ENCODE results near the gene CFAP20DC. TPM values are rescaled to one million over a fixed set of nuclear protein-coding genes. Genes with fewer than 3 reads are reported as not detected.

Gene CFAP20DC
- total RNA-seq, 6 donors from 2014 or later = 0.30 to 4.3 (median 0.37) TPM; not detected in 1

GRCh38 chr3:58840949-58841348 lies 208.9 kb downstream of the CFAP20DC start:
- no peaks in the 10 kb centered on the region for H3K4me1 ChIP-seq
- no peak for ATAC-seq (ENCODE audit: low FRiP score in 2 of 2)
- H3K36me3 ChIP-seq = no peaks in the 10 kb centered on the region
- H3K9me3 ChIP-seq = no peaks in the 10 kb centered on the region
- H3K27me3 ChIP-seq = no peaks in the 10 kb centered on the region
- H3K27ac ChIP-seq = no peak overlapping the region
- DNase-seq = no peak
- no peak for TF ChIP-seq EP300 (IDR thresholded peaks at IDR 0.05)
- TF ChIP-seq POLR2A (IDR thresholded peaks at IDR 0.05) = no peak
- TF ChIP-seq CTCF (IDR thresholded peaks at IDR 0.05) = no peak
- no peak for TF ChIP-seq POLR2AphosphoS5 (IDR thresholded peaks at IDR 0.05)
- H3K4me3 ChIP-seq = no peak overlapping the region

GRCh38 chr3:58839964-58840363 lies 209.9 kb downstream of the CFAP20DC start:
- Histone ChIP-seq H3K36me3 (no peaks in the 10 kb centered on the region), H3K4me1 (no peaks in the 10 kb centered on the region), H3K27ac (no peak overlapping the region), H3K4me3 (no peak overlapping the region), H3K9me3 (no peaks in the 10 kb centered on the region), H3K27me3 (no peaks in the 10 kb centered on the region)
- DNase-seq (no peak), ATAC-seq (ENCODE audit: low FRiP score in 2 of 2) (no peak)
- TF ChIP-seq CTCF (IDR thresholded peaks at IDR 0.05) (no peak), POLR2AphosphoS5 (IDR thresholded peaks at IDR 0.05) (no peak), EP300 (IDR thresholded peaks at IDR 0.05) (no peak), POLR2A (IDR thresholded peaks at IDR 0.05) (no peak)
- 83 to 87% methylated on average over 1 of the region's 1 CpG for WGBS, 2 donors

- Histone ChIP-seq H3K9me3 (no peaks in the 10 kb centered on the region), H3K36me3 (no peaks in the 10 kb centered on the region), H3K4me3 (no peak overlapping the region), H3K27me3 (no peaks in the 10 kb centered on the region), H3K27ac (no peak overlapping the region), H3K4me1 (no peaks in the 10 kb centered on the region)
- DNase-seq (no peak), ATAC-seq (ENCODE audit: low FRiP score in 2 of 2) (no peak)
- TF ChIP-seq POLR2A (IDR thresholded peaks at IDR 0.05) (no peak), POLR2AphosphoS5 (IDR thresholded peaks at IDR 0.05) (no peak), CTCF (IDR thresholded peaks at IDR 0.05) (no peak), EP300 (IDR thresholded peaks at IDR 0.05) (no peak)
These were observed 210.6 kb downstream of the CFAP20DC start for GRCh38 chr3:58839187-58839586.

- no peak for DNase-seq
- Histone ChIP-seq H3K9me3 (no peaks in the 10 kb centered on the region), H3K36me3 (no peaks in the 10 kb centered on the region), H3K4me1 (no peaks in the 10 kb centered on the region), H3K4me3 (no peak overlapping the region), H3K27ac (no peak overlapping the region), H3K27me3 (no peaks in the 10 kb centered on the region)
- no peak for ATAC-seq (ENCODE audit: low FRiP score in 2 of 2)
- 84 to 87% methylated on average over 4 of the region's 4 CpGs for WGBS, 2 donors
- TF ChIP-seq CTCF (IDR thresholded peaks at IDR 0.05) = no peak
- no peak for TF ChIP-seq POLR2AphosphoS5 (IDR thresholded peaks at IDR 0.05)
- TF ChIP-seq POLR2A (IDR thresholded peaks at IDR 0.05) = no peak
- no peak for TF ChIP-seq EP300 (IDR thresholded peaks at IDR 0.05)
These were observed 212.0 kb downstream of the CFAP20DC start for GRCh38 chr3:58837856-58838255.

GRCh38 chr3:58837141-58837843 lies 212.5 kb downstream of the CFAP20DC start:
- no peak overlapping the region for H3K4me3 ChIP-seq
- 84 to 91% methylated on average over 3 of the region's 3 CpGs for WGBS, 2 donors
- H3K9me3 ChIP-seq = no peaks in the 10 kb centered on the region
- no peak for ATAC-seq (ENCODE audit: low FRiP score in 2 of 2)
- TF ChIP-seq POLR2A (IDR thresholded peaks at IDR 0.05) (no peak), POLR2AphosphoS5 (IDR thresholded peaks at IDR 0.05) (no peak)
- DNase-seq = no peak
- no peak overlapping the region for H3K27ac ChIP-seq
- no peaks in the 10 kb centered on the region for H3K27me3 ChIP-seq
- no peaks in the 10 kb centered on the region for H3K36me3 ChIP-seq
- no peaks in the 10 kb centered on the region for H3K4me1 ChIP-seq
